ENCODE data around the gene ZCWPW2. TPM values are rescaled to one million over a fixed set of nuclear protein-coding genes. Genes with fewer than 3 reads are reported as not detected.

Gene ZCWPW2
- total RNA-seq, 1 experiment from 2014 or later = 1.4 TPM

DNA sequence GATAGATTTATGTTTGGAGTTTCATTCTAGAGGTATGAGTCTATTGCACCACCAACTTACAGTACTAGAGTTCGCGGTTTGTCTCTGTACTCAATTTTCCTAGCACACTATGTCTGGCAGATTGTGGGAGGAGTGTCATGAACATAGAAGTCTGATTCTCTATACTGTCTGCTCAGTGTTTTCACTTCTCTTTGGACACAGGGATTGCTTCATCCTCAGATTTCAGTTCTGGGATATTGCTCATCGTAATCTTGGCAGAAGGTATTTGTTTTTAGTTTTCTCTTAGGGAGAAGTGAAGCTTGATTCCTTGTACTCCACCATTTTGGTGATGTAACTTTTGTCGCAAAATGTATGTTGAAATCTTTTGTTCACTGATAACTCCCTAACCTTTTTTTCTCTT lies 27.9 kb downstream of the ZCWPW2 start:
- peak; percentile 92 for DNase-seq (ENCODE audit: low read depth)

GRCh38 chr3:28386049-28386448 lies 37.5 kb downstream of the ZCWPW2 start:
- DNase-seq (ENCODE audit: low read depth) = no peak

GRCh38 chr3:28388978-28389377 lies 40.5 kb downstream of the ZCWPW2 start:
- DNase-seq (ENCODE audit: low read depth) = no peak

DNA sequence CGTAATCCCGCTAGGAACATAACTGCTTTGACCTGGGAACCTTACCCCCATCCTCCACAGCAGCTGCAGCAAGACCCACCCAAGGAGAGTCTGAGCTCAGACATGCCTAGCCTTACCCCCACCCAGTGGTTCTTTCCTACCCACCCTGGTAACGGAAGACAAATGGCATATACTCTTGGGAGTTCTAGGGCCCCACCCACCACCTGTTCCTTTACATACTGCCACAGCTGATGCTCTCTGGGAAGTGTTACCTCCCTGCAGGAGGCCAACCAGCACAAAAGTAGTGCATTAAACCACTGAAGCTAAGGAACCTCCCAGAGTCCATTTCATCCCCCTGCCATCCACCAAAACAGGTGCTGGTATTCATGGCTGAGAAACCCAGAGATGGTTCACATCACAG lies 50.7 kb downstream of the ZCWPW2 start:
- DNase-seq (ENCODE audit: low read depth) = no peak

- DNase-seq (ENCODE audit: low read depth) = no peak
Measured at GRCh38 chr3:28406241-28406640, 57.7 kb downstream of the ZCWPW2 start.

- no peak for DNase-seq (ENCODE audit: low read depth)
Measured at GRCh38 chr3:28449398-28449797, 100.9 kb downstream of the ZCWPW2 start.

DNA sequence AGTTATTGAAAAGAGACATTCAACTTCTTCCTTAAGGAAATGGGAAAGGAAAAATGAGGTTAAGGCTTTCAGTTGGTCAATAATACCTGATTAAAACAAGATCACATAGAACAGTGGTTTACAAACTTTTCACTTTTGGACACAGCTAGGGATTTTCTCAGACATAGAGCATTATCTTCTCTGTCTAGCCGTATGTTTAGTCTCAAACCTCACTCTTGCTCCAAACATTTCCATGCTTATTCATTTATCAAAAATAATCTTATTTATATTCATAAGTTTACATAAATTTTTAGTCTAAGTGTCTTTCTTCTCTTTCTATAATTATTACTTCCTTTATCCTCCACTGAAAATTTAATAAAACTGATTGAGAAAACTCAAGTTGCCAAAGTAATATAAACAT lies 114.3 kb downstream of the ZCWPW2 start:
- DNase-seq (ENCODE audit: low read depth) = no peak

- DNase-seq (ENCODE audit: low read depth) = peak; percentile 2
Measured at GRCh38 chr3:28467414-28467813, 118.9 kb downstream of the ZCWPW2 start.

GRCh38 chr3:28476194-28476593 lies 127.7 kb downstream of the ZCWPW2 start:
- peak; percentile 38 for DNase-seq (ENCODE audit: low read depth)

GRCh38 chr3:28476764-28477163 lies 128.2 kb downstream of the ZCWPW2 start:
- DNase-seq (ENCODE audit: low read depth) = no peak

DNA sequence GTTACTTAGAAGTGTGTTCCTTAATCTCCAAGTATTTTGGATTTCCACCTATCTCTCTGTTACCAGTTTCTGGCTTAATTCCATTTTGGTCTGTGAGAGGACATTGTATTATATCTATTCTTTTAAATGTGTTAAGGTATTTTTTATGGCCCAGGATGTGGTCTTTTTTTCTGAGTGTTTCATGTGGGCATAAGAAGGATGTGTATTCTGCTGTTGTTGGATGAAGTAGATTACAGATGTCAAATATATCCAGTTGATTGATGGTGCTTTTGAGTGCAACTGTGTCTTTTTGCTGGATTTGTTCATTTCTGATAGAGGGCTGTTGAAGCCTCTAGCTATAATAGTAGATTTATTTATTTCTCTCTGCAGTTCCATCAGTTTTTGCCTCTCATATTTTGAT lies 136.6 kb downstream of the ZCWPW2 start:
- DNase-seq (ENCODE audit: low read depth) = no peak

GRCh38 chr3:28495301-28495700 lies 146.8 kb downstream of the ZCWPW2 start:
- DNase-seq (ENCODE audit: low read depth) = no peak

DNA sequence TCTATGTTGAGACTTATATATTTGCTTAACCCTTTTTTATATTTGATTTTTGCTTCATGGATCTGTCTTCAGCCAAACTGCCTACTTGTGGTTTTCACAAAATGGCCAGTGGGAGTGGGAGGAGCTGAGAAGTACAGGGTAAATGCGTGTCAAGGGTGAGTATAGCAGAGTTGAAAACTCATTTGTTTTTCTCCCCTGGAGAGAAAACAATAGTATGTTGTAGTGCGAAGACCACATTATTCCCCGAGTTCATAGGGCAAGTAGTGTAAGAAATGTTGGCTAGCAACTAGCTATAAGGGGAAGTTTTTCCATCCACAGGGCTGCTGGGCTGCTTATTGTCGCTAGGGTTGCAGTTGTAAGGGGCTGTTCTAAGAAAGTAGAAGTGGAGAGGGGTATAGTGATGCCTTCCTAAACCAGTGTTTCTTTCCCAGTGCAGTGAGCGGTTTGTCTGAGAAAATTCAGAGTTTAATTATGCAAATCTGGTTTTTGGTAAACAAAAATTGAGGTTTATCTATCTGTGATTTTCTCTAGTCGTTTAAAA lies 153.9 kb downstream of the ZCWPW2 start:
- no peak for DNase-seq (ENCODE audit: low read depth)

DNA sequence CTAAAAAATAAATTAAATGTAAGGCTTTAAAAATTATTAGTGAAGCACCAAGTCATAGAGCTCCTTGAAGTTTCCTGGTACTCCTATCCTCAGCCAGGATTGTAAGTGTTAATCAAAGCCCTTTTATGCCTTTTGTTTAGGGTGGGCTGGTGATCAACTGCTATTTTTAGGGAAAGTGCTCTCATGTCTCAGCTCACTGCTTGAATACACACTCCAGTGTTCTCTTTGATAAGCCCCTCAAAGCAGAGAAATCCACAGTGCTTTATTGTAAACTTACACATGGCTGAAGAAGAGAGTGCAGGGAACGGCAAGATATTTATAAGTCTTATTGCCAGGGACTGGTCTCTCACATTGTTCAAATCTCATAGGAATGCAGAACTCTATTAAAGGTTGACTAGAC lies 156.5 kb downstream of the ZCWPW2 start:
- no peak for DNase-seq (ENCODE audit: low read depth)

GRCh38 chr3:28521663-28522062 lies 173.1 kb downstream of the ZCWPW2 start:
- DNase-seq (ENCODE audit: low read depth) = peak; percentile 2

DNA sequence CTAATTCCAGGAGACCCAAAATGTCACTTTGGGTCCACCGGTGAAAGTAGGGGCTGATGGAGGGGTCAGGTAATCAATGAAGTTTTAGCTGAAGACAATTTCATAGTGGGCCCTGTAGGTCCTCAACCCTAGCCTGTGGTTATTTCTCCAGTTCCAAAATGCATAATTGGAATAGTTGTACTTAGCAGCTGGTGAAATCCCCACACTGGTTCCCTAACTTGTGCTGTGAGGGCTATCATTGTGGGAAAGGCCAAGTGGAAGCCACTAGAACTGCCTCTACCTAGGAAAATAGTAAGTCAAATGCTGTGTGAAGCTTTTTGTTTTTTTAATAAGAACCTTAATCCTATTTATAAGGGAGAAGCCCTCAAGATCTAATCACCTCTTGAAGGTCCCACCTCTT lies 193.8 kb downstream of the ZCWPW2 start:
- DNase-seq (ENCODE audit: low read depth) = no peak

DNA sequence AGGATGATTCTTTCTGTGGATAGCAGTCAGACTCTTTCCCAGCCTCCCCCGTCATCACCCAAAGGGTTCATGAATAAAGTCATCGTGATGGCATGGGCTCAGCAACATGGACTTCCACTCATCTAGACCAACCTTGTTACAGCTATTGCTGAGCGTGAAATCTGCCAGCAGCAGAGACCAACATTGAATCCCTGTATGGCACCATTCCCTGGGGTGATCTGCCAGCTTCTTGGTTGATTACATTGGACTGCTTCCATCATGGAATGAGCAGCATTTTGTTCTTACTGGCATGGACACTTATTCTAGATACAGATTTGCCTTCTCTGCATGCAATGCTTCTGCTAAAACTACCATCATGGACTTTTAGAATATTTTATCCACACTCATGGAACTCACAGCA lies 195.7 kb downstream of the ZCWPW2 start:
- DNase-seq (ENCODE audit: low read depth) = no peak

DNA sequence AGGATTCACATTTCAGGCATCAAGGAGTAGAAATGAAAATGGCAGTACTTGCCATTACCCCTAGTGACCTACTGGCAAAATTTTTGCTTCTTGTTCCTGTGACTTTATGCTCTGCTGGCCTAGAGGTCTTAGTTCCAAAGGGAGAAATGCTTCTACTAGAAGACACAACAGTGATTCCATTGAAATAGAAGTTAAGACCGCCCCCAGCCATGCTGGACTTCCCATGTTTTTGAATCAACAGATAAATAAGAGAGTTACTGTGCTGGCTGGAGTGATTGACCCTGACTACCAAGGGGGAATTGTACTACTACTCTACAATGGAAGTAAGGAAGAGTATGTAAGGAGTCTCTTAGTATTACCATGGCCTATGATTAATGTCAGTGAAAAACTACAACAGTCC lies 196.3 kb downstream of the ZCWPW2 start:
- no peak for DNase-seq (ENCODE audit: low read depth)

DNA sequence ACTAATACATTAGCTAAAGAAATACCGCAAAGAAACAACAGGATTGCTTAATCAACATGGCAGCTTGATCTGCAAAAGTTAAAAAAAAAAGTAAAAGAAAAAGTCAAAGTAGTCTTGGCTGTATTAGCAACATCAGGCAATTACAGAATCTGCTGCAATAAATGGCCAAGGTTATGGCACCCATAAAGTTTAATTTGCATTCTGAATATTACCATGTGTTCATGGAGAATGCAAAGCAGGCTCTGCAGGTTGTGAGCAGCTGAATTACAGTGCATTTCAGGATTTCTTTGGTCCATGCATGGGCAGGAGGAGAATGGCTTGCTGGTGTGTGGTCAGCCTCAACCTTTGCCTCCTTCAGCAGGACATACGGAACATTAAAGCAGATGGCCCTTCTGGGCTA lies 199.2 kb downstream of the ZCWPW2 start:
- no peak for DNase-seq (ENCODE audit: low read depth)

- no peak for DNase-seq (ENCODE audit: low read depth)
Measured at GRCh38 chr3:28553175-28553574, 204.7 kb downstream of the ZCWPW2 start.

DNA sequence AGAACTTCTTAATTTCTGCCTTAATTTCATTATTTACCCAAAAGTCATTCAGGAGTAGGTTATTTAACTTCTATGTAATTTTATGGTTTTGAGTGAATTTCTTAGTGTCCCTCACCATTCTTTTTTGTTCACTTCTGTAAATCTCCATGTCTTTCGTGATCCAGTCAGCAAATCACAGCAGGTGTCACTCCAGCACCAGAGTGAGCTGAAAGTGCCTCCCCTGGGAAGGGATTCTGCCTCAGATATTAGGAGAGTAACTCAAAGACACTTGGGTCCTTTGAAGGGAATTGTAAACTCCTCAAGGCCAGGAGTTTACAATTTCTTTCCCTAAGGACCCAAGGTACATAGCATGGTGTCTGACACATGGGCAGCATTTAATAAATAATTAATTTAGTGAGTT lies 207.7 kb downstream of the ZCWPW2 start:
- no peak for DNase-seq (ENCODE audit: low read depth)

GRCh38 chr3:28564211-28564610 lies 215.7 kb downstream of the ZCWPW2 start:
- no peak for DNase-seq (ENCODE audit: low read depth)

GRCh38 chr3:28569357-28569756 lies 220.8 kb downstream of the ZCWPW2 start:
- no peak for DNase-seq (ENCODE audit: low read depth)

DNA sequence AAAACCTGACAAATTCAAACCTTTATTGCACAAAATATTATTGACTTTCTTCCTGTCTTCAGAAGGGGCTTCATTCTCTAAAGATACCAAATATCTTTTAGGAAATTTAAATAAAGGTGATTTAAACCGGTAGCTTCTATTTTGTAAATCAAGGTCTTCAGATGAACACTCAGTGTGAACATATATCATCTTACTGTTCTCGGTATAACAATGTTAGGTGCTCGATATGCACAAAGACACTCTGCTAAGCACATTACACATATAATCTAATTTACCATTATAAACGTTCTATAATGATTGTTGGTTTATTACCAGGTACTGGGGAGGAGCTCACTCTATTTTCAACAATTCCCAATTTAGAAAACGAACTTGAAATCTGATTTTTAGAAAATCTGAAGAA lies 225.5 kb downstream of the ZCWPW2 start:
- DNase-seq (ENCODE audit: low read depth) = no peak
